Muscle of leg (tissue), 11 donors: ENCODE results near the gene NEIL1. TPM values are rescaled to one million over a fixed set of nuclear protein-coding genes. Genes with fewer than 3 reads are reported as not detected.
"Not testable (repeated sequence)": the region's sequence is repeated elsewhere in the genome, so short reads cannot be mapped to it uniquely, and the experiment has no call there.

Experiments used
- DNase-seq: peaks from one replicate; pipeline ENCODE4 v3.0.0; 2013
- H3K27ac ChIP-seq: one replicate; pipeline ENCODE4 v1.5.1; 2013; ENCODE audit warnings: mild to moderate bottlenecking, low read length, control low read depth
- H3K27me3 ChIP-seq: one replicate; pipeline ENCODE4 v1.6.1; 2013; ENCODE audit warnings: low read length; ENCODE audit not compliant: control insufficient read depth, insufficient read depth
- H3K36me3 ChIP-seq: one replicate; pipeline ENCODE4 v1.6.1; 2013; ENCODE audit warnings: low read length; ENCODE audit not compliant: control insufficient read depth, insufficient read depth
- H3K4me1 ChIP-seq: one replicate; pipeline ENCODE4 v1.6.1; 2013; ENCODE audit warnings: low read length; ENCODE audit not compliant: control insufficient read depth, insufficient read depth
- H3K4me3 ChIP-seq: one replicate; pipeline ENCODE4 v1.5.1; 2013; ENCODE audit warnings: low read length, control low read depth
- H3K9me3 ChIP-seq: replicated peaks from 2 replicates; pipeline ENCODE4 v1.6.1; 2013; ENCODE audit warnings: low read depth, low read length; ENCODE audit not compliant: control insufficient read depth
- WGBS: methylation state at CpG from one replicate; pipeline ENCODE4 v1.1.5; 2013; ENCODE audit warnings: missing lambda C conversion rate; ENCODE audit not compliant: insufficient coverage; 5-methylcytosine and 5-hydroxymethylcytosine counted together
- polyA plus RNA-seq, 8 donors: library from polyadenylated mRNA; unstranded; fragments of 120-200 nt; gene quantifications; one replicate each; pipeline versions ENCODE4 v1.2.1 to v1.2.3, GENCODE V29; 2013; ENCODE audit warnings: inconsistent platforms in 1 of 8, low replicate concordance in 1 of 8; ENCODE audit not compliant: insufficient read length in 8 of 8, insufficient read depth in 1 of 8
- total RNA-seq: library from RNA; stranded (reverse); fragments of 120-200 nt; gene quantifications from one replicate; pipeline ENCODE4 v1.2.4, GENCODE V29; 2013

The NEIL1 gene
- total and polyA plus RNA-seq, 9 donors, result 3.3 to 12.0 (median 7.6) TPM

- Histone ChIP-seq H3K27ac (peak overlapping the region; percentile 3), H3K4me1 (peaks cover 24% of the 10 kb centered on the region), H3K36me3 (peaks cover 2% of the 10 kb centered on the region), H3K4me3 (peak overlapping the region; percentile 65), H3K9me3 (no peaks in the 10 kb centered on the region), H3K27me3 (peaks cover 36% of the 10 kb centered on the region)
- 23% methylated on average over 46 of the region's 46 CpGs for WGBS
- DNase-seq, result no peak
Measured at GRCh38 chr15:75348562-75349350, 1.9 kb downstream of the NEIL1 start.

GRCh38 chr15:75349351-75349669 lies 2.5 kb downstream of the NEIL1 start:
- H3K36me3 ChIP-seq, H3K9me3 ChIP-seq, DNase-seq, H3K27ac ChIP-seq, H3K4me3 ChIP-seq: not testable (repeated sequence)
- Histone ChIP-seq H3K4me1 (peaks cover 21% of the 10 kb centered on the region), H3K27me3 (peaks cover 36% of the 10 kb centered on the region)
- 86% methylated on average over 8 of the region's 8 CpGs for WGBS

- WGBS, result 74% methylated on average over 7 of the region's 9 CpGs
- Histone ChIP-seq H3K27ac (no peak overlapping the region), H3K4me1 (peaks cover 21% of the 10 kb centered on the region), H3K27me3 (peaks cover 36% of the 10 kb centered on the region), H3K9me3 (no peaks in the 10 kb centered on the region), H3K36me3 (peaks cover 12% of the 10 kb centered on the region), H3K4me3 (no peak overlapping the region)
- DNase-seq, result no peak
Measured at GRCh38 chr15:75349851-75350588, 3.2 kb downstream of the NEIL1 start.

GRCh38 chr15:75350601-75351361 lies 3.9 kb downstream of the NEIL1 start:
- WGBS, result 43% methylated on average over 3 of the region's 7 CpGs
- H3K27me3 ChIP-seq, result peaks cover 36% of the 10 kb centered on the region
- no peak overlapping the region for H3K4me3 ChIP-seq
- peaks cover 21% of the 10 kb centered on the region for H3K4me1 ChIP-seq
- no peaks in the 10 kb centered on the region for H3K9me3 ChIP-seq
- no peak overlapping the region for H3K27ac ChIP-seq
- DNase-seq, result no peak
- peaks cover 19% of the 10 kb centered on the region for H3K36me3 ChIP-seq

GRCh38 chr15:75352186-75353080 lies 5.6 kb downstream of the NEIL1 start:
- no peak overlapping the region for H3K4me3 ChIP-seq
- no peak for DNase-seq
- peaks cover 14% of the 10 kb centered on the region for H3K4me1 ChIP-seq
- H3K27ac ChIP-seq, result no peak overlapping the region
- 88% methylated on average over 10 of the region's 16 CpGs for WGBS
- no peaks in the 10 kb centered on the region for H3K9me3 ChIP-seq
- peaks cover 32% of the 10 kb centered on the region for H3K36me3 ChIP-seq
- H3K27me3 ChIP-seq, result peaks cover 23% of the 10 kb centered on the region

- Histone ChIP-seq H3K27ac (no peak overlapping the region), H3K36me3 (peaks cover 40% of the 10 kb centered on the region), H3K9me3 (no peaks in the 10 kb centered on the region), H3K4me3 (no peak overlapping the region), H3K4me1 (peaks cover 5% of the 10 kb centered on the region), H3K27me3 (peaks cover 13% of the 10 kb centered on the region)
- 95% methylated on average over 6 of the region's 7 CpGs for WGBS
- no peak for DNase-seq
Measured at GRCh38 chr15:75353604-75354003, 6.8 kb downstream of the NEIL1 start.

GRCh38 chr15:75354454-75354853 lies 7.6 kb downstream of the NEIL1 start:
- Histone ChIP-seq H3K4me1 (no peaks in the 10 kb centered on the region), H3K9me3 (no peaks in the 10 kb centered on the region), H3K36me3 (peaks cover 49% of the 10 kb centered on the region), H3K27ac (no peak overlapping the region), H3K27me3 (peaks cover 5% of the 10 kb centered on the region), H3K4me3 (no peak overlapping the region)
- DNase-seq, result no peak
- WGBS, result 96% methylated on average over 4 of the region's 7 CpGs

- DNase-seq, result no peak
- Histone ChIP-seq H3K27ac (no peak overlapping the region), H3K4me3 (no peak overlapping the region), H3K27me3 (no peaks in the 10 kb centered on the region), H3K36me3 (peaks cover 56% of the 10 kb centered on the region), H3K4me1 (no peaks in the 10 kb centered on the region), H3K9me3 (no peaks in the 10 kb centered on the region)
- WGBS, result no CpG with 5 or more reads among the region's 4 CpGs
Measured at GRCh38 chr15:75355369-75355768, 8.5 kb downstream of the NEIL1 start.

GRCh38 chr15:75356006-75356405 lies 9.2 kb downstream of the NEIL1 start:
- Histone ChIP-seq H3K27me3 (no peaks in the 10 kb centered on the region), H3K4me3 (no peak overlapping the region), H3K27ac (no peak overlapping the region), H3K36me3 (peaks cover 62% of the 10 kb centered on the region), H3K9me3 (no peaks in the 10 kb centered on the region), H3K4me1 (no peaks in the 10 kb centered on the region)
- WGBS, result 77% methylated on average over 28 of the region's 28 CpGs
- DNase-seq, result no peak
